ENCODE data around the gene SYNGR1.
A peak's percentile ranks its signal among the peaks of the same experiment; 100 is the strongest.

Gene SYNGR1

DNA sequence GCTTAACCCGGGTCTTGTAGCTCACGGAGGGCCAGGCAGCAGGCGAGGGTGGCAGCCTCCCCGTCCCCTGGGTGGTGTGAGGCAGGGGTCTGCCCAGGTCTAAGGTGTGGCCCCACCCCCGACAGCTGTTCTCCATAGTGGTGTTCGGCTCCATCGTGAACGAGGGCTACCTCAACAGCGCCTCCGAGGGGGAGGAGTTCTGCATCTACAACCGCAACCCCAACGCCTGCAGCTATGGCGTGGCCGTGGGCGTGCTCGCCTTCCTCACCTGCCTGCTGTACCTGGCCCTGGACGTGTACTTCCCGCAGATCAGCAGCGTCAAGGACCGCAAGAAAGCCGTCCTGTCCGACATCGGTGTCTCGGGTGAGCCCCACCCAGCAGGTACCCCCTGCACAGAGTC, 24.4 kb downstream of the SYNGR1 start:
- DNase-seq = no peak

DNA sequence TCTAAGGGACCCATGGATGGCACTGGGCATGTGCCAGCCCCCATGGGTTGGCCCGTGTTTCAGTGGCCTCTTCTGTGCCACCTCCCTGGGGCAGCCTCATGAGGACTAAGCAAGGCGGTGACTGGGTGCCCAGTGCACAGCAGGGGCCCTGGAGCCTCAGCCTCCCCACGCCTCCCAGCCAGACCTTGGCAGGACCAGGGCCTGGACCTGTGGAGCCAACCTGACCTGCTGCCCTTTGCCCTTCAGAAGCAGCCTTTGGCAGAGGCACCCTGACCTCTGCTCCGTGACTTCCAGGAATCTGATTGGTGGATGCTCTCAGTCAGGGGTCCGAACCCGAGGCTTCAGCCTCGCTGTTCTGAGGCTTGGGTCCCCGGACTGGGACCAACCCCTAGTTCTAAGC, 25.0 kb downstream of the SYNGR1 start:
- DNase-seq = no peak

- no peak for DNase-seq
Measured at GRCh38 chr22:39375646-39376045, 25.9 kb downstream of the SYNGR1 start.

GRCh38 chr22:39379756-39380730, 30.3 kb downstream of the SYNGR1 start:
- DNase-seq = no peak

- peak; percentile 67 for DNase-seq
Measured at GRCh38 chr22:39381009-39381755, 31.4 kb downstream of the SYNGR1 start.

DNA sequence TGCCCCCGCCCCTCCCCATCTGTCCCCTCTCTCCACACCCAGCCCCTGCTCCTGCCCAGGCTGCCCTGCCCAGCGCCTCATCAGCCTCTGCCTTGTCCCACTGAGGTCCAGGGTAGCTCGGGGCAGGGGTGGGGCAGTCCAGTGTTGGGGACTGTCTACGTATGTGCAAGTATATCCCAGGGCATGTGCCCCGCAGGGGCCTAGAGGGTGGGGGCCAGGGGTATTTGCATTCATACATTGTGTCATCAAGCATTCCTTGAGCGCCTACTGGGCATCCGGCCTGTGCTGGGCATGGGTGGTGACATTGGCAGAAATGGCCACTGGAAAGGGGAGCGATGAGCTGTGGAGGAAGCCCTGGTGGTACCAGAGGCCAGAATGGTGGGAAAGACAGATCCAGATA, 32.1 kb downstream of the SYNGR1 start:
- no peak for DNase-seq

DNA sequence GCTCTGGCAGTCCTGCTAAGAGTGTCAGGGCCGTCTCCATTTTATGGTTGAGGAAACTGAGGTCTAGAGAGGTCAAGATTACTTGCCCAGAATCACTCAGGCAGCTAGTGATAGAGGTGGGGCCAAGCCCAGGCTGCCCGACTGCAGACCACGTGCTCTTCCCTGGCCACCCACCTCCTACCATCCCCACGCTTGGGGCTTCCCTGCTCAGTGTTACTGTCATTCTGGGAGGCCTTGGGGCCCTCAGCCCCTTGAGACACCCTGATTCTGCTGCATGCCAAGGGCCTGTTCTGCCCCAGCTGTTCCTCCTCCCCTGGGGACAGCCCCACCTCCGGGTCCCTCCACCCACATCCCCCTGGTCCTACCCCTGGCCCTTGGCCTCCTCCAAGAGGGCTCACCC, 32.6 kb downstream of the SYNGR1 start:
- no peak for DNase-seq

DNA sequence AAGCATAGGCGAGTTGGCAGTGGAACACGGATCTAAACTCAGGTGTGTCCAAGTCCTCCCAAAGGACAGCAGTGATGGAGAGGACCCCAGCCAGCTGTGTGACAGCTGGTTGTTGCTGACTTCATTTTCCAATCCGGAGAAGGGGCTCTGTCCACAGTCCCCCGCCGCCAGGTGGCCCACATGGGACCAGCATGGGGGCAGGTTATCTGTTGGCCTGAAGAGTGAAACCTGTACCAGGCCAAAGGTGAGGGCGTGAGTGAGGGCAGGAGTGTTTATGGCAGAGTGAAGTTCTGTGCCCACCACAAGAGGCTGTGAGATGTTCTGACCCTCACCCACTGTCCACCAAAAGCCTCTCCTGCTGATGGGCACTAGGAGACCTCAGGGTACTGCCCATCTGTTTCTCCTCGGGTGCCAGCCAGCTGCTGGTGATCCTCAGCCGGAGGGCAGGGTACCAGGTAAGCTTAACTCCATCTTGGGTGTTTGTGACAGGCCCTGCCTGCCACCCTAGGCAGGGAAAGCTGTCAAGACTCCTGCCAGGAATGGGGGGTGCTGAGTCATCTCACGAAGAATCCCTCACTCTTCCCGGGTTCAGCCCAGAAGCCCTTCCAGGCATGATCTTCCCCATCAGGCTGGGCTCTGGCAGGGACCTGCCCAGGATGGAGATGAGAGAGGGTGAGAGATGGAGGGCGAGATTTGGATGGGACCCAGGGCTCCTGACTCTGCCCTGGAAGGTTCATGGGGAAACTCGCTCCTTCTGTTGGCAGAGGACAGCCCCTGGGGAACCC, 34.2 kb downstream of the SYNGR1 start:
- peak; percentile 80 for DNase-seq

DNA sequence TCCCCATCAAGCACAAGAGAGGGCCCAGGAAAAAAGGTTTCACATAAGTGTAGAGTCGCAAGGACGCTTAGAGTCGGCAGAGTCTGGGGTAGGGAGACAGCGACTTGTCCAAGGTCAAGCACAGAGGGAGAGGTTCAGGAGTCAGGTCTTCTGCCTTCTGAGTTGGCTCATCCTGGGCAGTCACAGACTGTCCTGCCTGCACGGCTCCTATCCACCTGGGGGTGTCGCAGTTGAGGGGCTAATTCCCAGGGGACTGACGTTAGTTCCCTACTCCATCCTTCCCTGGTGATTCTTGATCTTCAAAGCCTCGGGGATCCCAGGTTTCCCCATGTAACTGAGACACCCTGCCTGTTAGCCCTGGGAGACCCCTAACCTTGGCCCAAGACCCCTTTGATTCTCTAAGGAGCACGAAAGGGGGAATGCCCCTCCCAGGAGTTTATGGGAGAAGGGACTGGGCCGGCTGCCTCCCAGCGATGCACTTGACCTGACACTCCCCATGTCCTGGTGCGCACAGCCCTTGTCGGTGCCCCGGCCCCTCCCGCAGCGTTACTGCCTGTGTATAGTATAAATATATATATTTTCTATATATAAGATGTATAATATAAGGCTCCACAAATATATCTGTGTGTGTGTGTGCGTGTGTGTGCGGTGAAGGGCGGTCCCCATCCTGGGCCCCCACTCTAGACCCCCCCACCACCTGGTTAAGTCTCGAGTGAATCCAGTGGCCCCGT, 35.1 kb downstream of the SYNGR1 start:
- peak; percentile 37 for DNase-seq

GRCh38 chr22:39388261-39389011, 38.6 kb downstream of the SYNGR1 start:
- peak; percentile 92 for DNase-seq

- no peak for DNase-seq
Measured at GRCh38 chr22:39389420-39389819, 39.6 kb downstream of the SYNGR1 start.

DNA sequence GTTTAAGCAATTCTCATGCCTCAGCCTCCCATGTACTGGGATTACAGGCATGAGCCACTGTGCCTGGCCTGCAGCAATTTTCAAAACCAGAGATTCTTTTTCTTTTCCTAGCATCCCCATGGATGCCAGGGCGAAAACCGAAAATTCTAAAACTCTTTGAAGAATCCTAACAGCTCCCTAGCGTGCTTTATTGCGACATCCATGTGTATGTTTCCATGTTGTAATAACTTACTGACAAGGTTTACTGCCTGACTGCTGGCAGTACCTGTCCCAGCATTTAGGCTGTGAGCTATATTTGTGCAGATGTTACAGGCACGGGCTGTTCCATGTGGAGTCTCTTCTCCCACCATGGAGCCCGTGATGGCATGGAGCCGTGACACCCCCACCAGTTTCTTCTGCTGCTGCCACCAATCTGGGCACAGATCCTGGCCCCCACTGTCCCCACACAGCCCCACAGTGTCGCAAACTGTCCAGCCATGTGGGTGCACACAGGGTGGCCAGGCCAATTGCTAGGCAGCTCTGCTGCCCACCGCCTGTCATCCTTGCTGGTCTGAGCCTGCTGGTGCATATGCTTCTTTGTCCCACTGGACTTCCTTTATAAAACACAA, 42.7 kb downstream of the SYNGR1 start:
- DNase-seq = no peak

DNA sequence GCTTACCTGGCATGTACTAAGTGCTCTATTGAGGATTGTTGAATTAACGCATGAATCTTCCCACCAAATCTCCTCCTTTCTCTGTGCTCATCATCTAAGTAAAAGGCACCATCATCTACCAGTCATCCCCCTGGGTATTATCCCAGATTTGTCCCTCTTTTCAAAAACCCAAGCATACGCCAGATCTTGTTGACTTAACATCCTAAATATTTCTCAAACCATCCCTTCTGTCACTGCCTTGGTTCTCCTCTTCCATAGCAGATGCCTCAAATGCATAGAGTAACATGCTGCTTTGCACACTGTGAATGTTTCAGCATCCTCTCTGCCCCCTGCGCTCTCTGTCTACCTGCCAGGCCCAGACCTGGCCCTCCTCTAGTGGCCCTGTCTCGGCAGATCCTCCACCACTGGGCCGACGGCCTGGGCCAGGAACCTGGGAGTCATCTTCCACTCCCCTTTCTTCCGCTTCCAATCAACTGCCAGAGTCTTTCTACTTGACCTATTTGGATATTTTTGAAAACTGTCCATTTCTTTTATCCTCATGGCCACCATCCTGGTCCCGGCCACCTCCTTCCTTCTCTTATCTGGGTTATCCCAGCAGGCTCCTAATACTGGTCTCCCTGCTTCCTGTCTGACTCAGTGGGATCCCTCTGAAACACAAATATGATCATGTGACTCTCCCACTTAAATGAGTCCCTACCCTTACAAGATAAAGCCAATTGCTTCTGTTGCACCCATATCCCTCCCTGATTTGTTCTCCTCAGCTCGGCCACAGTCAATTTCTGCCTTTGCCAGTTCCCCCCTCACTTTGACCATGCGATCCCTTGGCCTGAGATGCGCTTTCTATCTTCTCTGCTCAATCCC, 46.4 kb downstream of the SYNGR1 start:
- DNase-seq = no peak

- no peak for DNase-seq
Measured at GRCh38 chr22:39396797-39397195, 47.0 kb downstream of the SYNGR1 start.

- DNase-seq = no peak
Measured at GRCh38 chr22:39401301-39401631, 51.5 kb downstream of the SYNGR1 start.

DNA sequence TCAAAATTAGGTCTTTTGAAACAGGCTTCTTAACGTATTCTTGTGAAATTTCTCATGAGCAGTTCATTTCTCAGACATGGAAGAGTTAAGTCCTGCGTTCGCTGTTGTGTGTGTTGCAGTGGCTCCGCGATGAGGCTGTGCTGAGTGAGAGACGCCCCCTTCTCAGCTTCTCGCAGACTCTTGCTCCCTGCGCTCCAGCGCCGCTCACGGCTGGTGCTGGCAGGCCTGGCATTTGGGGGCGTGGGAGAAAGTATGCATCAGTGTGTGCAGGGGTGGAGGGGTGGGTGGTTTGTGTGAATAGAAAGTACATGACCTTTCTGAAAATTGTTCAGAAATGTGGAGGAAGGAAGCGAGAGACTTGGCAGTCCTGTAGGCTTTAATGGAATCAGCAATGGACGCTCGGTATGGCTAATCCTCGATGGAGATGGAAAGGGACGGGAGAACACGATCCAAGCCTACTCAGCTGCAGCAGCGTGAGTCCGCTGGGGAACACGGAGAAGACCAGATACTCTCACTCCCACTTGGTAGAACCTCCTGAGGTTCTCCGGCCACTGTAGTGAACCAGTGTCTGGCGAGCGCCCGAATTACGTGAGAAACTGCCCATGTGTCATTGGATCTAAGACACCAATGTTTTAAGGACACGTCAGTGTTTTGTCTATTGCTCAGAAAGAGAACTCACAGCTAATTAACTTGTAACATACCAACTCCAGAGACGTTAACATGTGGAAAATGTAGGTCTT, 55.7 kb downstream of the SYNGR1 start:
- DNase-seq = peak; percentile 57

DNA sequence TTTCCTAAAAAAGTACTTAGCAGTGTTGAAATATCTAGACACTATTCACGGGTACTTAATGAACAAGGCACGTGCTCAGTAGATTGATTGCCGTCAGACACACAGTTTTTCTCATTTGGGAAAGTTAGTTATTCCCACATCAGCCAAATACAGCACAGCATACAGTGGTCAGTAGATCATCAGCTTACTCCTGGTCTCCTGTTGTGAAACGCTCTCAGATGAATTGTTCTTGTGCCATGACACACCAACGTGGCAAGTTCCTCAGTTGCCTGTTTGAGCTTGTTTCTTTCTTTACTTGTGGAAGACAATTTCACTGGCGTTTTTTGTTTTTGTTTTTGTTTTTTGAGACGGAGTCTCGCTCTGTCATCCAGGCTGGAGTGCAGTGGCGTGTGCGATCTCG, 58.4 kb downstream of the SYNGR1 start:
- DNase-seq = no peak

DNA sequence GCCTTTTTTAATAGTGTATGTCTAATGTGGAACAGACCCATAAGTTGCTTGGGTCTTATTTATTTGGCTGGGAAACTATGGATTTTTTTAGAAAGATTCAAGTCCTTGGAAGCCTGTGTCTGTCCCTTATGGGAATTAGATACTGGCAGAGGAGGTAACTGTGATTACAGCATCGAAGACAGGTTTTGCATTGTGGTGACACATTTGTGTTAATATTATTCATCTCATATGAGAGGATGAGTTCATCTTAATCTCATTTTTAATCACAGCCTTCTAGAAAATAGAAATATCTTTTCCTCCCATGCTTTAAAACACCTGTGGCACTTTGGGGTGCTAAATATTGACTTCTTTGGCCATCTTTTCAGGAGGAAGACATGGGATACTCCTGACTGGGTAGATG, 59.0 kb downstream of the SYNGR1 start:
- DNase-seq = no peak

- no peak for DNase-seq
Measured at GRCh38 chr22:39409516-39410029, 59.8 kb downstream of the SYNGR1 start.

Measured in EL (cell line).